Measurements from ENCODE around the gene C2CD4A.
A peak's percentile ranks its signal among the peaks of the same experiment; 100 is the strongest.
"Not testable (repeated sequence)": the region's sequence is repeated elsewhere in the genome, so short reads cannot be mapped to it uniquely, and the experiment has no call there.

C2CD4A gene

GRCh38 chr15:62035256-62035924 lies 31.4 kb upstream of the C2CD4A start:
- peak; percentile 55 for DNase-seq (ENCODE audit: low read depth)
- no peak overlapping the region for H3K4me3 ChIP-seq (ENCODE audit: low read length)
- TF ChIP-seq CTCF (IDR thresholded peaks at IDR 0.05; ENCODE audit: insufficient read depth, low read depth, low read length, missing control alignments), result no peak

GRCh38 chr15:62046078-62046743 lies 20.6 kb upstream of the C2CD4A start:
- H3K4me3 ChIP-seq (ENCODE audit: low read length), result no peak overlapping the region
- no peak for TF ChIP-seq CTCF (IDR thresholded peaks at IDR 0.05; ENCODE audit: insufficient read depth, low read depth, low read length, missing control alignments)
- no peak for DNase-seq (ENCODE audit: low read depth)

- TF ChIP-seq CTCF (IDR thresholded peaks at IDR 0.05; ENCODE audit: insufficient read depth, low read depth, low read length, missing control alignments), result no peak
- no peak overlapping the region for H3K4me3 ChIP-seq (ENCODE audit: low read length)
- DNase-seq (ENCODE audit: low read depth), result no peak
These were observed 19.4 kb upstream of the C2CD4A start for GRCh38 chr15:62047282-62047827.

- not testable (repeated sequence) for H3K4me3 ChIP-seq (ENCODE audit: low read length); DNase-seq (ENCODE audit: low read depth)
These were observed 18.5 kb upstream of the C2CD4A start for GRCh38 chr15:62048254-62048653.

- TF ChIP-seq CTCF (IDR thresholded peaks at IDR 0.05; ENCODE audit: insufficient read depth, low read depth, low read length, missing control alignments), result no peak
- no peak overlapping the region for H3K4me3 ChIP-seq (ENCODE audit: low read length)
- DNase-seq (ENCODE audit: low read depth), result no peak
These were observed 16.7 kb upstream of the C2CD4A start for GRCh38 chr15:62050115-62050514.

GRCh38 chr15:62051166-62051565 lies 15.6 kb upstream of the C2CD4A start:
- no peak for TF ChIP-seq CTCF (IDR thresholded peaks at IDR 0.05; ENCODE audit: insufficient read depth, low read depth, low read length, missing control alignments)
- DNase-seq (ENCODE audit: low read depth), result peak; percentile 21
- H3K4me3 ChIP-seq (ENCODE audit: low read length), result no peak overlapping the region

- no peak for DNase-seq (ENCODE audit: low read depth)
- no peak for TF ChIP-seq CTCF (IDR thresholded peaks at IDR 0.05; ENCODE audit: insufficient read depth, low read depth, low read length, missing control alignments)
- H3K4me3 ChIP-seq (ENCODE audit: low read length), result no peak overlapping the region
These were observed 14.1 kb upstream of the C2CD4A start for GRCh38 chr15:62052713-62053112.
